ENCODE results near the gene BMI1.

BMI1 gene

DNA sequence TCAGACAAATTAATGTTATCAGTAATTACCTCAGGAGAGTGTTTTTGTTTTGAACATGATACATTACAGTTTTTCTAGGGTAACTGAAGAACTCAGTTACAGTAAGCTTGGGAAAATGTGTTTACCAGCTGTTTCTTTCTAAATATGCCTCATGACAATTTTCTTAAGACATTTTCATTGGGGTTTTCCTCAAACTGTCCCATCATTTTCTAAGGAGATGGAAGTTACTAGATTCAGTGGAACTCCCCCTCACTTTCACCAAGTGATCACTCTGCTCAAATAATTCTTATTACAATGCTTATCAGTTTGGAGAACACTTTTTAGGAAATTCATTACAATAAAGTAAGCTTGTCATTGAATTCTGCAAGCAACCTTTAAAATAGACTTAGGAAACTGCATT lies 18.0 kb downstream of the BMI1 start:
- TF ChIP-seq, protein P1, sequence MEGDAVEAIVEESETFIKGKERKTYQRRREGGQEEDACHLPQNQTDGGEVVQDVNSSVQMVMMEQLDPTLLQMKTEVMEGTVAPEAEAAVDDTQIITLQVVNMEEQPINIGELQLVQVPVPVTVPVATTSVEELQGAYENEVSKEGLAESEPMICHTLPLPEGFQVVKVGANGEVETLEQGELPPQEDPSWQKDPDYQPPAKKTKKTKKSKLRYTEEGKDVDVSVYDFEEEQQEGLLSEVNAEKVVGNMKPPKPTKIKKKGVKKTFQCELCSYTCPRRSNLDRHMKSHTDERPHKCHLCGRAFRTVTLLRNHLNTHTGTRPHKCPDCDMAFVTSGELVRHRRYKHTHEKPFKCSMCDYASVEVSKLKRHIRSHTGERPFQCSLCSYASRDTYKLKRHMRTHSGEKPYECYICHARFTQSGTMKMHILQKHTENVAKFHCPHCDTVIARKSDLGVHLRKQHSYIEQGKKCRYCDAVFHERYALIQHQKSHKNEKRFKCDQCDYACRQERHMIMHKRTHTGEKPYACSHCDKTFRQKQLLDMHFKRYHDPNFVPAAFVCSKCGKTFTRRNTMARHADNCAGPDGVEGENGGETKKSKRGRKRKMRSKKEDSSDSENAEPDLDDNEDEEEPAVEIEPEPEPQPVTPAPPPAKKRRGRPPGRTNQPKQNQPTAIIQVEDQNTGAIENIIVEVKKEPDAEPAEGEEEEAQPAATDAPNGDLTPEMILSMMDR (conservative IDR thresholded peaks at IDR 0.05; ENCODE audit: control insufficient read depth, insufficient read depth, low read depth, low read length) = no peak
- no peak for DNase-seq (ENCODE audit: low read depth)
- no peak overlapping the region for H3K4me3 ChIP-seq (ENCODE audit: control insufficient read depth, low read depth, low read length)

- no peak for DNase-seq (ENCODE audit: low read depth)
- TF ChIP-seq, protein P1 (conservative IDR thresholded peaks at IDR 0.05; ENCODE audit: control insufficient read depth, insufficient read depth, low read depth, low read length) = no peak
- peak overlapping the region; percentile 66 for H3K4me3 ChIP-seq (ENCODE audit: control insufficient read depth, low read depth, low read length)
These were observed 18.9 kb downstream of the BMI1 start for GRCh38 chr10:22339761-22340328.

DNA sequence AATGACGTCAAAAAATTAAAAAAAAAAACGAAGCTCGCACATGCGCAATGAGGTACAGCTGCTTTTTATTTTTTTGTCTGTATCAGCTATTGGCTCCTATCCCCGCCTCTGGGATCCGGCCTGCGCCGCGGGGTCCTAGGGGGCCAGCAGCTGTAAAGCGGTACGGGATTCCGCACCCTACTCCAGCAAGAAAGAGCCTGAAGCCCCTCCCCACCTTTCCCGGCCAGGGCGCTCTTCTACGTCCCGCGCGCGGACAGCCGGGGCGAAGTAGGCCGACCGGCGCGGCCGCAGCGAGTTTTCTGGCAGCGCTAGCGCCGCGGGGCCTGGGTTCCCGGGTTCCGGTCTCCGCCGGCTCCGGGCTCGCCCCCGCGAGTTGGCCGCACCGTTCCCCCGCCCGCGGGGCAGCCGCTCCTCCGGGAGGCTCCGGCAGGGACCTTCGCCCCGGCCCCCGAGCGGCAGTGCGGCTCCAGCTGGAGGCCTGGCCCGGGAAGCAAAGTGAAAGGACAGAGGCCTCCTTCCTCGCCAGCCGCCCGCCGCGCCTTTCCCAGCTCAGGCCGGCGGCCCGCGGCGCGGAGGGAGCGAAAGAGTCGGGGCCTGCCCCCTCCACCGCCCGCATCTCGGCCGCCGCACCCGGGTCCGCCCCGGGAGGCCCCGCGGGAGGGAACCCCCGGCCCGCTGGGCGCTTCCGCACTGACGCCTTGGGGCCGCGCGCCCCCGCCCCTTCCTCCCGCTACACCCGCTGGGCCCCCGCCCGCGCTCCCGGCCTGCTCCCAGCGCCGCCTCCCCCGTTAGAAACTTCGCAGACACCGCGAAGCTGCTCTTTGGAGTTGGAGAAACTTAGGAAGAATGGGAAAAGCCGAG lies 19.7 kb downstream of the BMI1 start:
- peak; percentile 87 for DNase-seq (ENCODE audit: low read depth)
- TF ChIP-seq, protein P1 (conservative IDR thresholded peaks at IDR 0.05; ENCODE audit: control insufficient read depth, insufficient read depth, low read depth, low read length) = no peak
- H3K4me3 ChIP-seq (ENCODE audit: control insufficient read depth, low read depth, low read length) = peak overlapping the region; percentile 66

DNA sequence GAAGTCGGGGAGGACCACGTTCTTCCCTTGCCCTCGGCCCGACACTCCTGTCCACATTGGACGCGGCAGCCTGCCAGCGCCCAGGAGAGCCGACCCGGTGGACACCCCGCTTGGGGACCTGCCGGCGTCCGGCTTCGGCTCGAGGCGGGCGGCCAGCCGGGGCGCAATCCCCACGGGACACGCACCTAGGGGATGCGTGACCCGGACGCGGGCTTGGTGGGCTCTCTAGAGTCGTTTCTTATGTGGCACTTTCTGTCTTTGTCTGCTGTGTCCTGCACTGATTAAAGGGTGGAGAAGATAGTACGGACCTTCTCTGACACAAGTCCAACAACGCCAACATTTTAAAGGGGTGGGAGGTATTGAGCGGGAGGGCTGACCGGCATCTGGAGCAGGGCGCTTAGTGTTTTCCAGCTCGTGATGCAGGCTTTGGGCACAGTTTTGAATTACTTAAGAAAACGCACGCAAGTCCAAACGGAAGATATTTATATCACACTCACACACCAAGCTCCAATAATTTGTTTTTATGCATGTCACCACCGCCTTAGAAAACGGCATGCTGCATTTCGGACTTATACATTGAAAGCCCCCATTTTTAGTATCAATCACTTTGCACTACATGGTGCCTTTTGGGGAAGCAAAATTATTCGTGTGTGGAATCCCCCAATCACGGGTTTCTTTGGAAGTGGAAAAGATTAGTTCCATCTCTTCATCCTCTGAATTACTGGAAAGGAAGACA lies 20.5 kb downstream of the BMI1 start:
- DNase-seq (ENCODE audit: low read depth) = peak; percentile 40
- TF ChIP-seq, protein P1 (conservative IDR thresholded peaks at IDR 0.05; ENCODE audit: control insufficient read depth, insufficient read depth, low read depth, low read length) = no peak
- peak overlapping the region; percentile 49 for H3K4me3 ChIP-seq (ENCODE audit: control insufficient read depth, low read depth, low read length)

GRCh38 chr10:22341926-22342196 lies 21.0 kb downstream of the BMI1 start:
- DNase-seq (ENCODE audit: low read depth) = no peak
- TF ChIP-seq, protein P1 (conservative IDR thresholded peaks at IDR 0.05; ENCODE audit: control insufficient read depth, insufficient read depth, low read depth, low read length) = no peak
- H3K4me3 ChIP-seq (ENCODE audit: control insufficient read depth, low read depth, low read length) = no peak overlapping the region

GRCh38 chr10:22342421-22342820 lies 21.5 kb downstream of the BMI1 start:
- TF ChIP-seq, protein P1 (conservative IDR thresholded peaks at IDR 0.05; ENCODE audit: control insufficient read depth, insufficient read depth, low read depth, low read length) = no peak
- DNase-seq (ENCODE audit: low read depth) = no peak
- no peak overlapping the region for H3K4me3 ChIP-seq (ENCODE audit: control insufficient read depth, low read depth, low read length)
